Lung (tissue), 12 donors: ENCODE measurements around the gene RAD18. TPM values are rescaled to one million over a fixed set of nuclear protein-coding genes. Genes with fewer than 3 reads are reported as not detected.

Source experiments
- ATAC-seq: fragments of 200-7000 bp; cut with Tn5 transposase; one replicate; pipeline ENCODE4 v1.9.1; 2020; ENCODE audit warnings: moderate number of reproducible peaks; ENCODE audit not compliant: insufficient read depth, low FRiP score
- DNase-seq, 3 donors: peaks; one replicate each; pipeline ENCODE4 v3.0.0-alpha.2; 2013 to 2017
- H3K27ac ChIP-seq, 2 donors: one replicate each; pipeline ENCODE4 v1.5.1; 2013; ENCODE audit warnings: mild to moderate bottlenecking in 2 of 2, moderate library complexity in 2 of 2, control low read depth in 1 of 2, inconsistent platforms in 1 of 2, low read depth in 1 of 2, low read length in 1 of 2
- H3K27me3 ChIP-seq, 3 donors: one replicate each; pipeline ENCODE4 v1.5.1; 2013; ENCODE audit warnings: low read length in 2 of 3; ENCODE audit not compliant: control insufficient read depth in 3 of 3, insufficient read depth in 3 of 3
- H3K36me3 ChIP-seq, 4 donors: one replicate each; pipeline ENCODE4 v1.5.1; 2013; ENCODE audit warnings: low read length in 4 of 4, mild to moderate bottlenecking in 1 of 4, moderate library complexity in 1 of 4; ENCODE audit not compliant: control insufficient read depth in 4 of 4, insufficient read depth in 4 of 4
- H3K4me1 ChIP-seq, 5 donors: one replicate each; pipeline ENCODE4 v1.5.1; 2013; ENCODE audit warnings: low read length in 5 of 5, mild to moderate bottlenecking in 2 of 5, moderate library complexity in 1 of 5; ENCODE audit not compliant: control insufficient read depth in 5 of 5, insufficient read depth in 5 of 5
- H3K4me3 ChIP-seq: one replicate; pipeline ENCODE4 v1.5.1; 2013; ENCODE audit warnings: mild to moderate bottlenecking, control low read depth, moderate library complexity
- H3K9ac ChIP-seq, 2 donors: one replicate each; pipeline ENCODE4 v1.5.1; 2013; ENCODE audit warnings: low read length in 2 of 2, control low read depth in 1 of 2; ENCODE audit not compliant: insufficient read depth in 1 of 2
- H3K9me3 ChIP-seq, 4 donors: one replicate each; pipeline ENCODE4 v1.5.1; 2013; ENCODE audit warnings: low read length in 3 of 4, mild to moderate bottlenecking in 1 of 4, moderate library complexity in 1 of 4; ENCODE audit not compliant: control insufficient read depth in 4 of 4, insufficient read depth in 3 of 4
- CTCF ChIP-seq: IDR thresholded peaks from 2 replicates; pipeline ENCODE4 v1.5.1; 2012; ENCODE audit warnings: mild to moderate bottlenecking; ENCODE audit errors: control extremely low read depth, extremely low read depth
- WGBS, 2 donors: extraction: QIAGEN DNeasy Blood & Tissue Kit; methylation state at CpG; one replicate each; pipeline ENCODE4 v1.1.7; 2013; 5-methylcytosine and 5-hydroxymethylcytosine counted together
- polyA plus RNA-seq, 2 donors: library from polyadenylated mRNA; stranded (reverse); fragments of 200-250 nt; gene quantifications; one replicate each; pipeline ENCODE4 v1.2.1, GENCODE V29; 2013
- total RNA-seq, 2 donors: library from RNA; depleted of rRNA in 1 of 2; stranded (reverse); fragments of >200 nt in 1 of 2; gene quantifications; one replicate each; pipeline ENCODE4 v1.2.1, GENCODE V29; 2014 to 2021
- donor health status: control.
- donor health status: control.
- donor health status: Bipolar disorder and iron deficiency.
- donor health status: healthy.
- donor health status: DM: yes; HTN: yes; CAD: no.

The RAD18 gene
- total and polyA plus RNA-seq, 4 donors: 2.1 to 23.6 (median 6.3) TPM

- TF ChIP-seq CTCF: no peak
- Histone ChIP-seq H3K36me3 (no peaks in the 10 kb centered on the region), H3K27ac (no peak overlapping the region), H3K4me3 (no peak overlapping the region), H3K27me3 (no peaks in the 10 kb centered on the region), H3K9me3 (no peaks in the 10 kb centered on the region), H3K4me1 (no peaks in the 10 kb centered on the region), H3K9ac (no peak overlapping the region)
- no peak for ATAC-seq
- DNase-seq: no peak
- WGBS, 2 donors: 91 to 92% methylated on average over 5 of the region's 5 CpGs
Measured at GRCh38 chr3:8853081-8853480, 110.2 kb downstream of the RAD18 start.

GRCh38 chr3:8852511-8852910 lies 110.8 kb downstream of the RAD18 start:
- Histone ChIP-seq H3K27me3 (no peaks in the 10 kb centered on the region), H3K4me1 (no peaks in the 10 kb centered on the region), H3K27ac (no peak overlapping the region), H3K4me3 (no peak overlapping the region), H3K9ac (no peak overlapping the region), H3K36me3 (no peaks in the 10 kb centered on the region), H3K9me3 (no peaks in the 10 kb centered on the region)
- no peak for TF ChIP-seq CTCF
- ATAC-seq (no peak), DNase-seq (no peak)
- WGBS, 2 donors: 97 to 98% methylated on average over 5 of the region's 5 CpGs

GRCh38 chr3:8851703-8852102 lies 111.6 kb downstream of the RAD18 start:
- no peaks in the 10 kb centered on the region for H3K4me1 ChIP-seq
- no peak for TF ChIP-seq CTCF
- no peaks in the 10 kb centered on the region for H3K27me3 ChIP-seq
- H3K27ac ChIP-seq: no peak overlapping the region
- DNase-seq: no peak
- no peak overlapping the region for H3K4me3 ChIP-seq
- 83 to 94% methylated on average over 4 of the region's 4 CpGs for WGBS, 2 donors
- H3K9me3 ChIP-seq: no peaks in the 10 kb centered on the region
- ATAC-seq: no peak
- H3K9ac ChIP-seq: no peak overlapping the region
- H3K36me3 ChIP-seq: no peaks in the 10 kb centered on the region

GRCh38 chr3:8848696-8849131 lies 114.6 kb downstream of the RAD18 start:
- ATAC-seq: peak; percentile 27
- H3K36me3 ChIP-seq: no peaks in the 10 kb centered on the region

More at GRCh38 chr3:8848696-8849131, 114.6 kb downstream of the RAD18 start:
- peaks cover 0 to 2% (median 0%) of the 10 kb centered on the region in 4 donors for H3K9me3 ChIP-seq
- H3K27ac ChIP-seq: no peak overlapping the region
- H3K4me1 ChIP-seq: no peaks in the 10 kb centered on the region
- H3K9ac ChIP-seq: no peak overlapping the region
- DNase-seq: peak; percentile 57 to 67 (median 62)
- H3K4me3 ChIP-seq: no peak overlapping the region
- WGBS, 2 donors: 67 to 82% methylated on average over 5 of the region's 5 CpGs
- H3K27me3 ChIP-seq: no peaks in the 10 kb centered on the region
- TF ChIP-seq CTCF: no peak
